GM18873 (cell line): ENCODE results near the gene CNTN2.

Experiments
- ATAC-seq: cut with Tn5 transposase; IDR thresholded peaks from one replicate; pipeline ENCODE4 v1.9.1; 2021; ENCODE audit warnings: mild to moderate bottlenecking, moderate library complexity, moderate number of reproducible peaks; ENCODE audit not compliant: unreplicated experiment, low FRiP score

CNTN2 gene

DNA sequence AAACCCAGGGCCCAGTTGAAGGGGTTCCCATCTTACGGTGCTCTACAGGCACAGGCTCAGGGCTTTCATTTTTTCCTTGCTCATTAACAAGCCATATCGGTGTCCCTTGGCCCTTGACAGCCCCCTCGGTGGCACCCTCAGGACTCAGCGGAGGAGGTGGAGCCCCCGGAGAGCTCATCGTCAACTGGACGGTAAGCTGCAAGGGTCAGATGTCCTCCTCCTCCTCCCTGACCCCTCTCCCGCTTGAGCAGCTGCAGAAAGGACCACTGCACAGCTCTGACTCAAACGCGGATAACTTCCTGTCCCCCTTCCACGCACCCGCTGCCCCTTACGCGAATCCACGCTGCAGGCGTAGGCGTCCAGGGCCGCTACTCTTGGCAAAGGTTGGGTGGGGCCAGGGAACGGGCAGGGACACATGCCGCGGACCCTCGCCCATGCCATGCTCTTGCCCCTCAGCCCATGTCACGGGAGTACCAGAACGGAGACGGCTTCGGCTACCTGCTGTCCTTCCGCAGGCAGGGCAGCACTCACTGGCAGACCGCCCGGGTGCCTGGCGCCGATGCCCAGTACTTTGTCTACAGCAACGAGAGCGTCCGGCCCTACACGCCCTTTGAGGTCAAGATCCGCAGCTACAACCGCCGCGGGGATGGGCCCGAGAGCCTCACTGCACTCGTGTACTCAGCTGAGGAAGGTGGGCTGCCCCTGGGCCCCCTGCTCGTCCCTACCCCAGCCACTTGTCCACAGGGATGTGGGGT, 26.5 kb downstream of the CNTN2 start:
- no peak for ATAC-seq

DNA sequence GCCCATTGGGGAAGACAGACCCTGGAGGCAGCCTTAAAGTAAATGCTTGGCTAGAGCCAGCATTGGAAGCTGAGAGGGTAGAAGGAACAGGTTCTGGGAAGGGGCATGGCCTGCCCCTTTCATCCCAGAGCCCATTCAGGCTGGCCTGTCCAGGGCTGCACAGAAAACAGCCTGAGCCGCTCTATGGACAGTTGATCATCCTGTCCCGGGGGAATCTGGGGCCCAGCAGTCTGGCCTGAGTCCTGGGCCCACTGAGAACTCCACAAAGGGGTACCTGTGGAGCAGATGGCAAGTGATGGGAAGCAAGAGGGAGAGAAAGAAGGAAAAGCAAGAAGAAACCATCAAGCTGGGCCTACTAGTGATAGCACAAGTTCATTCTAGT, 28.0 kb downstream of the CNTN2 start:
- ATAC-seq: no peak

DNA sequence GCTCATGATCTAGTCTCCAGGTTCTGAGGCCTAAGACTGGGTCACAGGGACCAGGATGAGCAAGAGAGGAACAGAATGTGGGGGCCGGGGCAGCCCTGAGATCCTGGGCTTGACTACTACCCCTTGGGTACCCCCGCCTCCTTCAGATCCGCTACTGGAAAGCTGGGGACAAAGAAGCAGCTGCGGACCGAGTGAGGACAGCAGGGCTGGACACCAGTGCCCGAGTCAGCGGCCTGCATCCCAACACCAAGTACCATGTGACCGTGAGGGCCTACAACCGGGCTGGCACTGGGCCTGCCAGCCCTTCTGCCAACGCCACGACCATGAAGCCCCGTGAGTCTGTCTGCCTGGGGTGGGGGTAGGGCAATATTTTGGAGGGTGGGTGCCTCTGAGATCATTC, 28.8 kb downstream of the CNTN2 start:
- no peak for ATAC-seq

DNA sequence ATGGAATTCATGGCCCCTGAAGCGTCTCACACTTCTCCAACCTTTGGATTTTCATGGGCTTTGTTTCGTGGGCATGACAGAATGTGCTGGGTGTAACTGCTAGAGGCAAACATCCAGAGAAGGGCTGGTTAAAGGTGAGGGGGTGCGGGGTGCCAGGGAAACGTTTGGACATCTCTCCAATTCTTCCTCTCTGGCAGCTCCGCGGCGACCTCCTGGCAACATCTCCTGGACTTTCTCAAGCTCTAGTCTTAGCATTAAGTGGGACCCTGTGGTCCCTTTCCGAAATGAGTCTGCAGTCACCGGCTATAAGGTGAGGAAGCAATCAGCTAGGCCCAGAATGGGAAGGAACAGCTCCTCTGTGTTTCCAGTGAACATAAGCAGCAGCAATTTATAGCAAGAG, 29.3 kb downstream of the CNTN2 start:
- no peak for ATAC-seq

DNA sequence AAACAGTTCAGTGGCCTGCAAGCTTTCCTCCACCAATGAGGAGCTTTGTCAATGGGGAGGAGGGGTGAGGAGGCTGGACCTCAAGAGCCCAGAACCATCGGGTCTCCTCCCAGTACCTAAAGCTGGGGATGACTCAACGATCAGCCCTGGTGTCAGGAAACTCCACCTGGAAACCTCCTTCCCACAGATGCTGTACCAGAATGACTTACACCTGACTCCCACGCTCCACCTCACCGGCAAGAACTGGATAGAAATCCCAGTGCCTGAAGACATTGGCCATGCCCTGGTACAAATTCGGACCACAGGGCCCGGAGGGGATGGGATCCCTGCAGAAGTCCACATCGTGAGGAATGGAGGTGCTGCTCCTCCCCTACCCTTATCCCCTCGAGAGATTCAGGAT, 29.9 kb downstream of the CNTN2 start:
- ATAC-seq: no peak

DNA sequence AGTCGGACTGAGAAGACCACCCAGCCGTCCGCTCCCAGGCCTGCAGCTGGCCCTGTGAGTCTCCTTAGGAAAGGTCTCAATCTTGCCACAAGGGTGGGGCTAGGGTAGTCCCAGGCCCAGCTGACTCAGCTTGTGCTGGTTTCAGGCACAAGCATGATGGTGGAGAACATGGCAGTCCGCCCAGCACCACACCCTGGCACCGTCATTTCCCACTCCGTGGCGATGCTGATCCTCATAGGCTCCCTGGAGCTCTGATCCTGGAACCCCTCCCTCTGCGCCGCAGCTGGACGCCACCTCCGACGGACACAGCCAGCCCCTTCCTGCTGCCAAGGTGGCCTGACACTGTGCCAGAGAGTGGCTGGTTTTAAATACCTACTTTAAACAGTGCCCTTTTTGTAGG, 30.5 kb downstream of the CNTN2 start:
- ATAC-seq: no peak

DNA sequence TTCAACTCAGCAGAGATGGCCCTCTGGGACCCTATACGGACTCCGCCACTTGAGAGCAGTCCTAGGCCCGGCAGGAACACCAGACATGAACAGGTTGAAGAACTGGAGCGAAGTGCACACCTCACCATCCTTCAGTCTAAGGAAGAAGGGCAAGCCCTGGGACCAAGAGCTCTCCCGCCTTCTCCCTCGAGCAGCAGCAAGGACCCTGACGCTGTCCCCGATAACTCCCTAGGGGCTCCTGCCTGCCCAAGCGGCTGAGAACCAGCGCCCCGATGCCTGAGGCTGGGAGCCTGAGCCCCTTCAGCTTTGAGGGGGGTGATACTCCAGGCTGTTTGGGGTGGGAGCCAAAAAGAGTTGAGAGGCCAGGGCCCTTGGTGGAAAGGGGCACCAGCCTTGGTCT, 31.1 kb downstream of the CNTN2 start:
- ATAC-seq: no peak

DNA sequence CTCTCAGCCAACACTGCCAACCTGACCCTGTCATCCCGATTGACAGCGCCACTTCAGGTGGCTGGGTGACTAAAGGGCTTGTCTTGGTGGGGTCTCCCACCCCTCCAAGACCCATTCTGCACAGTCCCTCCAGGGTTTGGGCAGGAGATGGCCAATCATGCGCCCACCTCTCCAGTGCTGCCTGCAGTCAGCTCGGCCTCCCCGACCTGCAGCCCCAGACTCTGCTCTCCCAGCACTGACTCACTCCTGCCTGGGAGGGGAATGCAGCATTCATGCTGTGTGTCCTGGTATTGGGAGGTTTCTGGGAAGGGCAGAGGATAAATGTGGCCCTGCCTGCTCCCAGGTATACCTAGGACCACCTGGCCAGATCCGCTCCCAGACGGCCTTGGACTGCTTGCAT, 31.5 kb downstream of the CNTN2 start:
- no peak for ATAC-seq

DNA sequence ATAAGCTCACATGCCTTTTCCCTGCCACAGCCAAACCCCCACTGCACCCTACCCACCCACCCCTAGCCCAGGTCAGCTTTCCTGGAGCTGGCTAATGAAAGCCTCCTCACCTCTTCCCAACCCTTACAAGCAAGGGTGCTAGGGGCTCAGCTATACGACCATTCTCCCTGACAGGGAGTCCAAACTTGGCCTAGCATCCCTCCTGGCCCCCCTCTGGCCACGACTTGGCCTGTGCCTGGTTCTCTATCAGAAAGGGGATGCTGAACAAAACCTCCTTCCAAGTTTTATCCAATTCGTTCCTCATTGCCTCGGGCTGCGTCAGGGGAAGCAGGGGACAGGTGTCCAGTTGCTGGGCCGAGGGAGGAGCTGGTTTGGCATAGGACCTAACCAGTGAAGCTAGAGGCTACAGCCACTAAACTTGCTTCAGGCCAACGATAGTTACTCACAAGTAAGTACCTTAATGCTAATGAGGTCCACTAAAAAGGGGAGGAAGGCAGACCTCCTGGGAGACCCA, 32.7 kb downstream of the CNTN2 start:
- ATAC-seq: no peak

DNA sequence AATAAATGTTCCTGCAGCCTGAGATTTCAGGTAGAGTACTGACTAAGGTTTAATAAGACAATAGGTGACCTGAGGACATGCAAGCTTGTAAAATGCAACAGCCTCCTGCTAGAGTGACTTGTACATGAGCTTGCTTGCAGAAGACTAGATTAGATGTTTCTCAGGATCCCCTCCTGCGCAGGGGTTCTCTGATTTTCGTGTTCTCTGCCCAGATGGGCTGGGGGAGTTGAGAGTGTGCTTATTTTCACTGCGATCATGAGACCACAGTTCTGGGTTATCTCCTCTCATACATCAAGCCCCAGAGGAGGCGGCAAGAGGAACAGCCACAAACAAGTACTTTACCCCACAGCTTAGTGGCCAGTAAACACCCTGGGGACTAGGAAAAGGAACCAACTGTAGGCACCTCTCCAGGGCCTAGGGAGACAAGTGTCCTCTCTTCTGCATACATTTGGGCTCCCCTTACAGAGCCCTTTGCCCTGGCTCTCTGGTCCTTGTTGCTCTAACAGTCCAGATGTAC, 33.3 kb downstream of the CNTN2 start:
- no peak for ATAC-seq

DNA sequence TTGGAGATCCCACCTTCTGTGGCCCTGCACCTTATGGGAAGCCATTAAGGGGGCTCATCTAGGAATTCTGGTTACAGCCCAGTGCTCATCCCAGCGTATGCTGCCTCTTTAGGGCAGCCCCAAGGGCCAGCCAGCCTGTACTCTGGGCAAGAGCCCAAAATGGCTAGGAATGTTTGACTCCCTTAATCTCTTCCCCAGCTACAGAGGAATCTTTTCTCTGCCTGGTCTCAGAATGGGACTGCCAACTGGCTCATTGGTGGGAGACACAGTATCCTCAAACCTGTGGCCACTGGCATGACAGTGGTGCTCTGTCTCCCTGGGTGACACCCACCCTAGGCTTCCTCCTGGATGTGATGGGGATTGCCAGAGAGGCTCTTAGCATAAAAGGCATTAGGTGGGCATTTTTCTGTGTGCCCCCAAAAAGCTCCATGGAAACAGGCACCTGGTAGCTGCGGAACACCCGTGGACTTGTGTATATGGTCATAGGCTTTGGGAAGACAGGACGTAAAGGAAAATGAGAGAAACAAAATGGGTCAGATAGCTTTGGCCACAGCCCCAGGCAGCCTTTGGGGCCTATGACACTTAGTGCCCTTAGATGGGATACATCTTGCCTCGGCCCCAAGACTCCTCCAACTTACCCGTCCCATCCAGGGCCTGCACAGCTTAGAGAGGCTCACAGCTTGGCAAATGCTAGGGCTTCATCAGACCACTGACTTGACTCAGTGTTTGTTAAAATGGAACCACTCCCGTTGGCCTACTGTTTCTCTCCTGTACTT, 34.3 kb downstream of the CNTN2 start:
- ATAC-seq: no peak

DNA sequence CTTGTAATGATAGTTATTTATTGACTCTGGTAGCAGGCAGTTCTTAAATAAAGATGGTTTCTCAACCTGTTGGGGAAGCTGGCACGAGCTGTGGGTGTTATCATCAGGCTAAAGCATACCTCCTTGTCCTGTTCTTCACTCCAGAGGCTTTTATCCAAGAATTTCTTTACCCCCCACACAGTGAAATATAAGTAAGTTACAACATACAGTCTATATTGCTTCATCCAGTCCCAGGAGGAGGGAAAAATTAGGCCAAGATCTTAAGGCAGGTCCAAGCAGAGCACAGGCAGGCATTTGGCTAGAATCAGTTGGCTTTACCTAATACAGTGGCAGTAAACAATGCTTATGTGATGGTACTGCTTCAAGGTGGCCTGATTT, 34.9 kb downstream of the CNTN2 start:
- no peak for ATAC-seq

DNA sequence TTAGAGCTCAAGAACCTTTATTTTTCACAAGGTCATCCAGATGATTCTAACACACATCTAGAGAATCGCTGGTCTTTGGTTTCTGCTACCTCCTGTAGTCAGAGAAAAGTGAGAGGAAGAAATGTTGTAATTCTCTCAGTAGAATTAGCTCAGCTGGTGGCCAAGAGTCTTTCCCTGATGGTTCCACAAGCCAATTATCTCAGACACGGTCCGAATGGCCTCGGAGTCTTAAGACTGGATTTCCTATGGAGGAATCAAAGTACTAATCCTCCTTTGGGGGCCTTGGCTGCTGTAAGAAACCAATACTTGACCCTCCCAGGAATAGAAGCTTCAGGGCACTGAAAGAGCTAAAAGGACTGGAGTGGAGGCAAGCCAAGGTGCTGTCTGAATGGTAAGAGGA, 39.4 kb downstream of the CNTN2 start:
- no peak for ATAC-seq

DNA sequence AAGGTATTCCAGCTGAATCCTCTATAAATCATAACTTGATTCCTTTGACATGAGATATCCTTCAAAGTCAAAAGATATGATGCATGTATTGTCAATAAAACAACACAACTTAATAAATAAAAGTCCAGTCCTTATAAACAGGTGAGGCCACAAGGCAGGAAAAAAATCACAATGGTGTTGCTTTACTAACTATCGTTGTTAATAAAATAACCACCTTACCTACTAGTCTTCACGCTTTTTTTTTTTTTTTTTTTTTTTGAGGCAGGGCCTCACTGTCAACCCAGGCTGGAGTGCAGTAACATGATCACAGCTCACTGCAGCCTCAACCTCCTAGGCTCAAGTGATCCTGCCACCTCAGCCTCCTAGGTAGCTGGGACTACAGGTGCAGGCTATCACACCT, 41.3 kb downstream of the CNTN2 start, which contains the start of gene TMEM81:
TMEM81 (minus strand) TSS at position 101 of the 400 bp plus-strand sequence. CDS start 140 bp downstream, outside the sequence.
- ATAC-seq: no peak

DNA sequence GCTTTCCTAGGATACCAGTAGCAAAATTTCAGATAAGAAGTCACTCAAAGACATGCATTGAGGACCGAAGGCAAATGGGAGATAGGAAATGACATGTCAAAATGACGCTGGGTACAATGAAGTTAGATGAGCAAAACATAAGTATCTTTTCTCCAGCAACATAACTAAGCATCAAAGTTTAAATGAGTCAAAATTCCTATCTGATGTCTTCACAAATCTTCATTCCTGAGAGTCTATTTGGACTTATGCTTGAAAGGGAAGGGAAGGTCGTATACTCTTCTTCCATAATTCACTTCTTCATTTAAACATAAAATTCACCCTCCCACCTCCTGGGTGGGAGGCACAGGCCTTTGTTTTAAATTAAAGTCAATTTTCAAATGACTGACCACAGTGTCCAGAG, 45.3 kb downstream of the CNTN2 start:
- no peak for ATAC-seq

DNA sequence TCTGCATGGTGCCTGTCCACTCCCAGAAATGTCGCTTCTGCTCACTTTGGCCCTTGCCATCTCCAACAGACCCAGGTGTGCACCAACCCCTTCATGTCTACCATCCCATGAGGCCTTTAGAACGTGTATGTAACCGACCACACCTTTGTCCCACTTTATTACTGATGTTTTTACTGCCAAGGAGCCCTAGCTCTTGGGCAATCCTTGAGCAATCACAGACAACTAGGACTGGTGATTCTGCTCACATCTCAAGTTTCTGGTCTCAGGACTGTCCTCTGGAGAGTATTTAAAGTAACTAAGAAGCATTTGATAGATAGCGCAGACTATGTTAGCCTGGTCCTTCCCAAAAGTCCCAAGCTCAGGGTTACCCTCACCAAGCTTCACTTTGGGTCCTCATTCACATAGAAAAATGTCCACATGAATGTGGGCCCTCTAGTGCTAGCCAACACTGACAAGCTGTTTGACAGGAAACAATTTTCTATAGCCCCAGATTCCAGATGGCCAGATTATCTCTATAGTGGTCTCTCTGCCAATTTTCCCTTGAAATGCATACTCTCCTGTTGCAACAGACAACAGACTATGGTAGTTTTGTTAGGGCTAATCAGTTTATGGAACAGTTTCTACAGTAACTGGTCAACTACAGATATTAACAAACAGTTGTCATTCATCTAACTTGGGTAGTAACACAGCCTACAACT, 48.2 kb downstream of the CNTN2 start:
- ATAC-seq: no peak

DNA sequence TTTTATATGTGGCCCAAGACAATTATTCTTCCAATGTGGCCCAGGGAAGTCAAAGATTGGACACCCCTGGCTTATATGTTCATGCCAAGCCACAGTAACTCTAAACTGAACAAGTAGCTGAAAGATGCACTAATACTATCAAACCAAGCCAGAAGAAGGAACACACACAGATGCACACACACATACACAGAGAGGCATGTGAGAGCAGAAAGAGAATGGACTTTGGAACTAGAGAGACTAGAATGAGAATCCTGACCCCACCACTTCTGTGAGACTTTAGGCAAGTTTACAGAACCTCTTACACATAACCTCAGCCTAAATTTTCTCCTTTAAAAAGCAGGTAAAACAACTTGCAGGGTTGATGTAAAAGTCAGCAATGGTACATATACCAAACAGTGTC, 52.4 kb downstream of the CNTN2 start:
- ATAC-seq: no peak

DNA sequence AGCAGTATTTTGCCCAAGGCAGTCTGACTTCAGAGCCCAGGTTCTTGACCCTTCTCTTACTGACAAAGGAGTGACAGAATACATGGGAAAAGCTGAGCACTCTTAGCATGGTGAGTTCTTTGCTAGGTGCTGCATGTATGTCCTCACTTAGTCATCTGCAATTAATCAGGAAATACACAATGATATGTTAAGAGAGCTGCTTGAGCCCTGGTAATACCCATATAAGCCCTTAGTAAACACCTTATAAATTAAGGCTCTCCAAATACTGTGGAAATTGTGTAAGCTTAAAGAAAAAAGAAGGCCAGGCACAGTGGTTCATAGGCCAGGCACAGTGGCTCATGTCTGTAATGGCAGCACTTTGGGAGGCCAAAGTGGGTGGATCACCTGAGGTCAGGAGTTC, 55.2 kb downstream of the CNTN2 start:
- ATAC-seq: no peak

DNA sequence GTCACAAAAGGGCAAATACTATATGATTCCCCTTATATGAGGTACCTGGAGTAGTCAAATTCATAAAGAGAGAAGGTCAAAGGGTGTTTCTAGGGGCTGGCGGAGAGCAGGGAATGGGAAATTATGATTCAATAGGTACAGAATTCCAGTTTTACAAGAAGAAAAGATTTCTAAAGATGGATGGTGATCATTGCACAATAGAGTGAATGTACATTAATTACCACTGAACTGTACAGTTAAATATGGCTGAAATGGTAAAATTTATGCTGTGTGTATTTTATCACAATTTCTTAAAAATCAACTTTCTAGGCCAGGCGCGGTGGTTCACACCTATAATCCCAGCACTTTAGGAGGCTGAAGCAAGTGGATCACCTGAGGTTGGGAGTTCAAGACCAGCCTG, 59.4 kb downstream of the CNTN2 start:
- ATAC-seq: no peak

DNA sequence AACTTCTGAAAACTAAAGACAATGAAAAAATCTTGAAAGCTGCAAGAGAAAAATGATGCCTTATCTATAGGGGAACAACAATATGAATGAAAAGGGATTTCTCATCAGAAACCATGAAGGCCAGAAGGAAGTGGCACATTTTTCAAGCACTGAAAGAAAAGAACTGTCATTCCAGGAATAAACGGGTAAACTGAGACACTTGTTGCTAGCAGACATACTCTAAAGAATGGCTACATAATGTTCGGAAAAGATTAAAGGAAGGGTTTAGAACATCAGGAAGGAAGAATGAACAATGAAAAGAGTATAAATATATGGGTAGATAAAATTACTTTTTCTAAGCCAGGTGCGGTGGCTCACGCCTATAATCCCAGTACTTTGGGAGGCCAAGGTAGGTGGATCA, 64.3 kb downstream of the CNTN2 start:
- no peak for ATAC-seq

DNA sequence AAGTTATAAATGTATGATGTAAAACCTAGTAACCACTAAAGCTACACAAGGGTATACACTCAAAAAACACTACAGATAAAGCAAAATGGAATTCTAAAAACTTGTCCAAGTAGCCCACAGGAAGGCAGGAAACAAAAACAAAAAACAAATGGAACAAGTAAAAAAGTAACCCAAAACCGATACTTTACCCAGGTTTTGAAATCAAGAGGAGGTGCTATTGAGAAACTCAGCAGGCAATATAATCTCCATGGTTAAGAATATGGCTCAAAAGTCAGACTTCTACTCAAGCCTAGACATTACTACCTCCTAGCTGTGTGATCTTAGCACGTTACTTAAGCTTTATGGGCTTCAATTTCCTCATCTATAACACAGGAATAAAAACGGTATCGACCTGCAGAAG, 65.5 kb downstream of the CNTN2 start:
- no peak for ATAC-seq
